ENCODE data around the gene POLR2F.

DNA sequence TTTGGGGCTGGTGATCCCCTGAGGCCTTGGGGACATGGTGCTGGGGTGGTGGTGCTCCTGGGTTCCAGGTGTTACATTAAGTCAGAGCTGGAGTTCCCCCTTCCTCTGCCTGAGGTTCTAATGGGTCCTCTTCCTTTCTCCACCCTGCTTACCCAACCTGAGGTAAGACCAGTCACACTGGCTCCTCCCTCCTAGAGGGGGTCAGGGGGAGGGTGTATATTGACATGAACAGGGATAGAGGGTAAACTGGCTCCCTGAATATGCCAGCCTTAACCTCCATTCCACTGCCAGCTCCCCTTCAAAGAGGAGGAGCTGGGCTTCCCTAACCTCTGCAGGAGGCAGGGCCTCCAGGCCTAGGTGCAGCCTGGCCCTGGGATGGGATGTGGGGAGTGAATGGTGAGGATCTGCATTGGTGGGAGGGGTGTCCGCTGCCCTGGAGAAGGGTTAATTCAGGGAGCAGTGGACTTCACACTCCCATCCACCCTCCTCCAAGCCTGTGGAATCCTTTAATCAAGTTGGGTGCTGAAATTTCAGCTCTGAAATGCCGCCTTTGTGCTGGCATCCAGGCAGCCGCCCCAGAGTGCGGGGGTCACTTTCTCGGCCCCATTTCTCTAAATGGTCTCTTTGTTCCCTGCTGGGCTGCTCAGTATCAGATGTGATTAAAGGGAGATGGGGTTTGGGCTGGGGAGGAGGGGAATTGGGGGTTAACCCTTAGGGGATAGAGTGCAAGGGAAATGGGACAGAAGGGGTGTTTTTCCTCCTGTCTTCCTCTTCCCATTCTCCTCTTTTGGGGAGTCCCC is 15.2 kb downstream of the POLR2F start:
- TF ChIP-seq, protein P1, sequence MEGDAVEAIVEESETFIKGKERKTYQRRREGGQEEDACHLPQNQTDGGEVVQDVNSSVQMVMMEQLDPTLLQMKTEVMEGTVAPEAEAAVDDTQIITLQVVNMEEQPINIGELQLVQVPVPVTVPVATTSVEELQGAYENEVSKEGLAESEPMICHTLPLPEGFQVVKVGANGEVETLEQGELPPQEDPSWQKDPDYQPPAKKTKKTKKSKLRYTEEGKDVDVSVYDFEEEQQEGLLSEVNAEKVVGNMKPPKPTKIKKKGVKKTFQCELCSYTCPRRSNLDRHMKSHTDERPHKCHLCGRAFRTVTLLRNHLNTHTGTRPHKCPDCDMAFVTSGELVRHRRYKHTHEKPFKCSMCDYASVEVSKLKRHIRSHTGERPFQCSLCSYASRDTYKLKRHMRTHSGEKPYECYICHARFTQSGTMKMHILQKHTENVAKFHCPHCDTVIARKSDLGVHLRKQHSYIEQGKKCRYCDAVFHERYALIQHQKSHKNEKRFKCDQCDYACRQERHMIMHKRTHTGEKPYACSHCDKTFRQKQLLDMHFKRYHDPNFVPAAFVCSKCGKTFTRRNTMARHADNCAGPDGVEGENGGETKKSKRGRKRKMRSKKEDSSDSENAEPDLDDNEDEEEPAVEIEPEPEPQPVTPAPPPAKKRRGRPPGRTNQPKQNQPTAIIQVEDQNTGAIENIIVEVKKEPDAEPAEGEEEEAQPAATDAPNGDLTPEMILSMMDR (IDR thresholded peaks at IDR 0.05), result no peak
- TF ChIP-seq EZH2 (IDR thresholded peaks at IDR 0.05), result no peak

Measured in neural progenitor cell (in vitro differentiated cells).